GM21825 (cell line): ENCODE data around the gene ZNF415.
"Not testable (repeated sequence)": the region's sequence is repeated elsewhere in the genome, so short reads cannot be mapped to it uniquely, and the experiment has no call there.

ENCODE experiments used
- ATAC-seq: cut with Tn5 transposase; IDR thresholded peaks from one replicate; pipeline ENCODE4 v1.9.1; 2021; ENCODE audit warnings: mild to moderate bottlenecking, moderate library complexity; ENCODE audit not compliant: unreplicated experiment

ZNF415 gene

GRCh38 chr19:53102756-53103233 is 29.9 kb downstream of the ZNF415 start:
- ATAC-seq, result no peak

GRCh38 chr19:53102206-53102755 is 30.4 kb downstream of the ZNF415 start:
- ATAC-seq, result no peak

DNA sequence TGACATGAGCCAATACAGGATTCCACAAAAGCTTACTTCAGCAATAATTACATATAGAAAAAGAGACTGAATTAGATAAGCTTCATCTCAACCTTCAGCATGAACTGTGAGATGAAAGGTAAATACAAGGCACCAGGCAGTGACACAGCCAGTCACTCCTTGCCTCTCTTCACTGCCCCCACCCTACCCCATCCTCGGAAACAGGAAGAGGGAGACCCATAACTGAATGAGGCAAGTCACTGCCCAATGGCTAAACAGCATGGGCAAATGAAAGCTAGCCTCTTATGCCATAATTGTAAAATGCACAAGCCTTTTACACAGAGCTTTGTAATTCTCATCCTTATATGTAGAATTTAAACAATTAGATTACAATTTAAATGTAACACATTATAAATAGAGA is 31.2 kb downstream of the ZNF415 start:
- ATAC-seq, result no peak

DNA sequence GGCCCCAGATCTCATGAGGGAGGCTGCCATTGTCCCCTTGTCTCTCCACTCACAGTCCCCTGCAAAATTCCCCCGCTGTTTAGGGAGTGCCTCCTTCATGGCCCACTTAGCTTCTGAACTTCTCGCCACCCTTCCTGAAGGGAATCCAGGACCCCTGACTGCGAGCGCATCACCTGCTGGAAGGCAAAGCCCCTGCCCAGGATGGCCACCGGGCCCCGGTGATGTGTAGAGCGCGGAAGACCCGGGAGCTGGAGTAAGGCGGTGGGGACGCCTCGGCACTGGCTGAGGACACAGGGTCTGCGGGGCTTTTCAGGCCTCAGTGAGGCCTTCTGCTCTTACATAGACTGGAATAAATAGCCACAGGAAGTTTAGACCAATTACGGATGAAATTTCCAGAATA is 34.1 kb downstream of the ZNF415 start:
- not testable (repeated sequence) for ATAC-seq

GRCh38 chr19:53096982-53097690 is 35.6 kb downstream of the ZNF415 start:
- not testable (repeated sequence) for ATAC-seq

- not testable (repeated sequence) for ATAC-seq
Observed at GRCh38 chr19:53096579-53096978, 36.1 kb downstream of the ZNF415 start.

DNA sequence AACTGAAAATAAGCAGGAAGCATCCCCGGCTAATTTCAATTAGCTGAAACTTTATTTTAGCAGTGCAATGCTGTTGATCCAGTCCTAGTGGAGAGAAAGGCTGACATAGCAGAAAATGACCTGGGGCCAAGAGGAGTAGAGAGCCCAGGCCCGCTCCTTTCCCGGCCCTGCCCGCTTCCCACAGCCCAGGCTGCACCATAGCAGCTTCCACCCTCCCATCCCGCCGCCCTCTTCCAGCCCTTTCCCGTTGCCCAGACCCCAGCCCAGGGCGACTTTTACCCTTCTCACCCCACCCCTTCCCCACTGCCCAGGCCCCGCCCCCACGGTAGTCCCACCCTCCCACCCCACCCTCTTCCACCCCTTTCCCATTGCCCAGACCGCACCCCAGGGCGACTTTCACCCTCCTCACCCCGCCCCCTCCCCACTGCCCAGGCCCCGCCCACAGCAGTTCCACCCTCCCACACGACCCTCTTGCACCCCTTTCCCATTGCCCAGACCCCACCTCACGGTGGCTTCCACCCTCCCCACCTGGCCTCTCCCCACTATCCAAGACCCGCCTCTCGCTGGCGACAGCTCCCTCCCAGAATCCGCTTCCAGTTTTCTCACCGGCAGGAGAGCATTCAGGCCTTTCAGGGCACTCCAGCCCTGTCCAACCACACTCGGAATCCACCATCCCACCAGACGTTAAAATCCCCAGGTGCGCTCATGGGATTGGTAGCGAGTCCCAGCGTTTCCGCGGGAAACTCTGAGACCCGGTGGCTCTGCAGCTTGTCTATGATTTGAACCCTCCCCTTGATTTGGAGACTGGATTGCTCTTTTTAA is 37.7 kb downstream of the ZNF415 start:
- no peak for ATAC-seq

DNA sequence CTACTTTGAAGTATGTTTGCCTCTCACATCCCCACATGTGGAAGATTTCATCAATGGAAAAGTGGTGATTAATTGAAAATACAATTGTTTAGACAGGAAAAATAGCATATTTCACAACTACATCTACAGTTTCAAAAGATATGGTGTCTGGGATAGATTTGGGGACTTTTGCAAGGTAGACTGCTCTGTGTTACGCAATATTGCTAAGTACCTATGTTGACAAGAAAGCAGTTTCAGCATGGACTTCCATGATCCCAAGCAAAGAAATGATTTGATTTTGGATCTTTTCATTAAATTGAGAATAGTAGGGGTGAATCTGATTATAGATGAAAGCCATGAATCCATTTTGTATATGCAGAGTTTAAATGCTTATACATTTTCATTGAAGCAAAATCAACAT is 40.0 kb downstream of the ZNF415 start:
- no peak for ATAC-seq

GRCh38 chr19:53091413-53092254 is 41.1 kb downstream of the ZNF415 start:
- ATAC-seq, result no peak

GRCh38 chr19:53088091-53088490 is 44.6 kb downstream of the ZNF415 start:
- no peak for ATAC-seq

GRCh38 chr19:53086949-53087348 is 45.8 kb downstream of the ZNF415 start:
- ATAC-seq, result no peak

DNA sequence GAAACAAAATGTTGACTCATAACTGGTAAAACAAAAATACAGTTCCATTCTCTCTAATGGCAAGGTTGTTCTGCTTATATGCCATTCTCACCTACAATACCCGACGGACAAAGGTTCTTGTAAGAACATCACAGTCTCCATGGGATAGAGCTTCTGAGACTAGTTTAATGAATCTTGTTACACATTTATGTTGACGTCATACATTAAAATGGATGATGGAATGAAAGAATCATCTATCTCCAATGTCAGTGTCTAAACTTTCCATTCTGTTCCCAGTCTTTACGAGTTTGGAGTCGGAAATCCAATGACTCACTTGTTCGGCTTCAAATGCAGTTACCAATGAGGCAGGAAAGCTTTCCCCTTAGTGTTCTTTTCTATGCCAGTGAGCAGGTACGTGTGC is 47.2 kb downstream of the ZNF415 start:
- ATAC-seq, result no peak

DNA sequence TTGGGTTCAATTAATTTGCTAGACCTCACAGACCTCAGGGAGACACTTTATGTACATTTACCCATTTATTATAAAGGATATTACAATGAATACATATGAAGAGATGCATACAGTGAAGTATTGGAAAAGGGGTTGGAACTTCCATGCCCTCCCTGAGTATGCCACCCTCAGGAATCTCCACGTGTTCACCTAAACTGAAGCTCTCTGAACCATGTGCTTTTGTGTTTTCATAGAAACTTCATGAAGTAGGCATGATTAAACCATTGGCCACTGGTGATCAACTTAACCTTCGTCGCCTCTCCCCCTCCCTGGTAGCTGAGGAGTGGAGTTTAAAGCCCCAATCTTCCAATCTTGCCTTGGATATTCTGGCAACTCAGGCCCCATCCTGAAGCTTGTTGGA is 49.8 kb downstream of the ZNF415 start:
- no peak for ATAC-seq

GRCh38 chr19:53079313-53079924 is 53.3 kb downstream of the ZNF415 start:
- no peak for ATAC-seq

GRCh38 chr19:53078668-53079067 is 54.0 kb downstream of the ZNF415 start:
- no peak for ATAC-seq

DNA sequence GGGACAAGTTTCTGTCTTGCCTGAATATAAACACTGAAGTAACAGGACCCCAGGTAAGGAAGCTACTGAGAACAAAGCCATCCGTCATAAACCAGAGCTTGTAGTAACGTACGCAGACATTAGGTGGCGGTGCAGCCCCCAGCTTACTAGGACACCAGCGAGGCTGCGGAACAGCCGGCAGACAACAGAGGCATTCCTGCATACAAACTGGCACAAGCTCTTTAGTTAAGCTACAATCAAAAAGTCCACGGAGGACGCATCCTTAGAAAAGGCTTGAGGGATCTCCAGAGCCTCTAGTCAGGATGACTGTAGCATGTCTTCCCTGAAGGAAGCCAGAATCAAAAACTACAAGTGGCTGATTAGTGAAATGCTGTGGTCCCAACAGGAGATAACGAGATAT is 55.7 kb downstream of the ZNF415 start:
- ATAC-seq, result no peak

GRCh38 chr19:53068834-53069233 is 63.9 kb downstream of the ZNF415 start:
- ATAC-seq, result no peak

DNA sequence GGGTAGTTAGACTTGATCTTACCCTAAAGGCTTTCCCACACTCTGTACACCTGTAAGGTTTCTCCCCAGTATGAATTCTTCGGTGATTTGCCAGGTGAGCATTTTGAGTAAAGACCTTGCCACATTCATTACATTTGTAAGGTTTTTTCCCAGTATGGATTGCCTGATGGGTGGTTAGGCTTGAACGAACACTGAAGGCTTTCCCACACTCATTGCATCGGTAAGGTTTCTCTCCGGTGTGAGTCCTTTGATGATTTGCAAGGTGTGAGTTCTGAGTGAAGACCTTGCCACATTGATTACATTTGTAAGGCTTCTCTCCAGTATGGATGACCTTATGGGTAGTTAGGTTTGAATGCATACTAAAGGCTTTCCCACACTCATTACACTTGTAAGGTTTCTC is 64.5 kb downstream of the ZNF415 start:
- no peak for ATAC-seq

DNA sequence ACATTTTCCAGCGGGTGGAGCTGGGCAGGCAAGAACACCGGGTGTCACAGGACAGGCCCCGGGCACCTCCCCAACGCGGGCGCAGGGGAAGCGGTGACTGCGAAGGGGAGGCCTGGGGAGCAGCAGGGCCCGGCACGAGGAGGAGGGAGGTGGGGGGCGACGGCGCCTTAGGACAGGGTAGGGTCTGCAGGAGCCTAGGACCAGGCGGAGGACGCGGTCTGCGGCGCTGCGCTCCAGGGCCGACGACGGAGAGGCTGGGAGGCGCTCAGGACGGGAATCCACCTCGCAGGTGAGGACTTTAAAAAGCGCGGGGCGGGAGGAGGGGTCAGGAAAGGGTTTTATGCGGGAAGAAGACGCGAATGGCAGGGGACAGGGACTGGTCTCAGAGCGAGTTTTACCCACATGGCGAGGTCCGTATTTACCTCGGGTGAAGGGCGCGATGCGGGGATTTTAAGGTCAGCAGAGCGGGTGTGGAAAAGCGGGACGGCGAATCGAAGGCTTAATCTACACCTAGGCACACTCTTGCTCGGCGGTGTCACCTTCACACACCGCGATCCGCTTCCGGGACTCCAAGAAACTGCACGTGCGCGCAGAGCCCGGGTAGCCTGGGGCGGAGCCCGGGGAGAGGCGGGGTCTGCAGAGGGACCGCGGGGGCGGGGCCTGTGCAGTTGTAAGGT is 74.7 kb downstream of the ZNF415 start:
- ATAC-seq, result no peak
